DMS 273 treated with DMSO at 0.1 percent for 48 hours (cell line): ENCODE measurements around the gene NPB.

Experiments used
- DNase-seq: peaks from one replicate; lab custom pipeline; 2025; lab: John Stamatoyannopoulos, UW

Gene NPB

GRCh38 chr17:81941484-81942166, 39.6 kb downstream of the NPB start:
- no peak for DNase-seq

DNA sequence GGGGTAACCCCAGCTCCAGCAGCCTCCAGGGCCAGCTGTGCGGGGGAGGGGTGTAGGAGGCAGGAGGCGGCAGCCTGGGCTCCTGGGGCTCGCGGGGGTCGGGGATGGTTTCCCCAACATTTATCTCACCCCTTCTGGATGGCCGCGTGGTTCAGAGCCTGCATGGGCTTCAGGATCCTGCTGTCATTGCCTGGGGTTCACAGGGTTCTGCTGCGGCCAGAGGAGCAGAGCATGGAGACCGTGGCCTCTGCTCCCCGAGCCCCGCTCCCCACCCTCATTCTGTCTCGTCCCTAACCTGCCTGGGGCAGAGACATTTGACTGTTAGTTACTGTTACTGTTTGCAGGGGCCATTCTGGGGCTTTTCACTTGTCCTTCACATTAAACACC, 40.1 kb downstream of the NPB start:
- DNase-seq: no peak

- DNase-seq: no peak
These were observed 42.8 kb downstream of the NPB start for GRCh38 chr17:81944858-81945257.

DNA sequence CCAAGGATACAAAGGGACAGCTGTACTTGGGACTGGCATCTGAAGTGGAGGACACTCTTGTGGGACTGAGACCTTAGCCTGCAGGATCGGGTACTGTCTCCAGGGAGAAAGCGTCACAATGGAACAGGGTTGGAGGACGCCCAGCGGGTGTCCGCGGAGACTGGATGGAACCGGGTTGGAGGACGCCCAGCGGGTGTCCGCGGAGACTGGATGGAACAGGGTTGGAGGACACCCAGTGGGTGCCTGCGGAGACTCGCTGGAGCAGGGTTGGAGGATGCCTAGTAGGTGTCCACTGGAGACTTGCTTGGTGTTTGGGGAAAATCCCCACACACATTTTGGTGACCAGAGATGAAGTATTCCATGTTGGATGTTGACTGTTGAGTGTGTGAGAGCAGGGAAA, 45.2 kb downstream of the NPB start, which contains the start of gene MYADML2:
Gene MYADML2 (minus strand): TSS at position 45 of the 400 bp plus-strand sequence. CDS start 5,492 bp downstream, outside the sequence.
- DNase-seq: no peak

DNA sequence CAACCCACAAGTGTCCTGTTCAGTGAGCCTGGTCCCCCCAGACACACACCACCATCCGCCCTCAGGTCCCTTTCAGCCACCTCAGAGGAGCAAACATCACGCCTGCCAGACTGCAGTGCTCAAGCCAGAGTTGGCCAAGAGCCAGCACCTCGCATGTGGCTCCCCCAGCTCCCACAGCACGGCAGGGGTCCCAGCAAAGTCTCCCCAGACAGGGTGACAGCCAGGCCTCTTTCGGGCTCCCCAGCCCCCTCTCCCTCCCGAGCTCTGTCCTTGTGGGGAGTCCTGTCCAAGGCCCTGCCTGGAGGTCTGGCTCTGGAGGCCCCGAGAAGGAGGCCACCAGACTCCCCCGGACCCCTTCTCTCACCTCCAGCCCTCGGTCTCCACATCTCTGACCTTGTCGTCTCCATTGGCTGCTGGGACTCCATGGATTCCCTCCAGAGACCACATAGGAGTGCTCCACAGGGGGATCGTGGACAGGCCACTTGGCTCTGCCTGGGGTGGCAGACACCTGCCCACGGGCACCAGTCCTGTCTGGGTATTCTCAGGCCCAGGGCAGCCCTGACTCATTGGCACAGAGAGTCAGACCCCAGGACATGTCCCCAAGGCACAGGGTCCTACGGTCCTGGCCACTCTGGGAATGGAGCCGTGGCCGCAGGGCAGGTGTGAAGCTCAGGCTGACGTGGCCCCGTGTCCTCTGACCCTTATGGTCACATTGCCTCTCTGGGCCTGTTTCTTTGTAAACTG, 46.8 kb downstream of the NPB start:
- DNase-seq: no peak

GRCh38 chr17:81950501-81950900, 48.5 kb downstream of the NPB start:
- no peak for DNase-seq

DNA sequence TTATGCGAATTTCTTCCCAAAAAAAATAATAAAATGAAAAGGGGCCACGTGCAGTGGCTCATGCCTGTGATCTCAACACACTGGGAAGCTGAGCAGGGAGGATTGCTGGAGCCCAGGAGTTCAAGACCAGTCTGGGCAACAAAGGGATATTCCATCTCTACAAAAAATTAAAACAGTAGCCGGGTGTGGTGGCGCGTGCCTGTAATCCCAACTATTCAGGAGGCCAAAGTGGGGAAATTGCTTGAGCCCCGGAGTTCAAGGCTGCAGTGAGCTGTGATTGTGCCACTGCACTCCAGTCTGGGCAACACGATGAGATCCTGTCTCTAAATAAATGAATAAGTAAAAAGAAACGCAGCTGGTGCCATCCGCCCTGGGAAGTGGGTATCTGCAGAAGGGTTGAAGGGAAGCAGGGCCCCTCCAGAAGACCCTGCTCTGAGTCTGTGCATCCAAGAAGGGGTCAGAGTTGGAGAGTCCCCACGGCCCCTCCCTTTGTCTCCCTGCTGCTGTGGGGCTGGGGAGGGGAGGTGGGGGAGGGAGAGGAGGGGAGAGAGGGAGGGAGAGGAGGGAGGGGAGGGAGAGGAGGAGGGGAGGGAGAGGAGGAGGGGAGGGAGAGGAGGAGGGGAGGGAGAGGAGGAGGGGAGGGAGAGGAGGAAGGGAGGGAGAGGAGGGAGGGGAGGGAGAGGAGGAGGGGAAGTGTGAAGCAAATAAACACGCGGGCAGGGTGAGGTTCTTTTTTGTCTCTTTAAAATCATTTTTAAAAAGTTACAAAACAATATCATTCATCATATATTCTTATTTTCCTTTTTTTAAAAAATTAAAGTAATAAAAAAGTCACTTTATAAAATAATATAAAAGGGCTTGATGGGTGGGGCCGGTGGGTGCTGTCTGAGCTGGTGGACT, 50.0 kb downstream of the NPB start:
- DNase-seq: no peak
